ENCODE measurements around the gene HECTD4.

Gene HECTD4

GRCh38 chr12:112381883-112382796 lies at the start of gene HECTD4:
Gene HECTD4 (minus strand): TSS chr12:112382431. CDS start chr12:112382128, 303 bp downstream.
- H3K27me3 ChIP-seq (replicated peaks; ENCODE audit: control insufficient read depth, insufficient read depth, low read length), result no peaks in the 10 kb centered on the region
- peak; percentile 98 for DNase-seq (ENCODE audit: low read depth)
- H3K4me1 ChIP-seq (ENCODE audit: control insufficient read depth, insufficient read depth, low read length), result peaks cover 21% of the 10 kb centered on the region
- no peaks in the 10 kb centered on the region for H3K36me3 ChIP-seq (ENCODE audit: control insufficient read depth, insufficient read depth, low read length, severe bottlenecking)
- H3K4me3 ChIP-seq (ENCODE audit: low read length), result peak within 1 kb of the TSS; percentile 91
- no peaks in the 10 kb centered on the region for H3K9me3 ChIP-seq (ENCODE audit: control insufficient read depth, low read length)
- peak within 1 kb of the TSS; percentile 88 for H3K9ac ChIP-seq (ENCODE audit: low read length)

- no peak for DNase-seq (ENCODE audit: low read depth)
- Histone ChIP-seq H3K9me3 (ENCODE audit: control insufficient read depth, low read length) (no peaks in the 10 kb centered on the region), H3K9ac (ENCODE audit: low read length) (no peak overlapping the region), H3K27me3 (replicated peaks; ENCODE audit: control insufficient read depth, insufficient read depth, low read length) (no peaks in the 10 kb centered on the region), H3K4me3 (ENCODE audit: low read length) (no peak overlapping the region), H3K36me3 (ENCODE audit: control insufficient read depth, insufficient read depth, low read length, severe bottlenecking) (peaks cover 9% of the 10 kb centered on the region), H3K4me1 (ENCODE audit: control insufficient read depth, insufficient read depth, low read length) (no peaks in the 10 kb centered on the region)
These were observed 49.7 kb upstream of the HECTD4 start for GRCh38 chr12:112431965-112432364.

GRCh38 chr12:112430929-112431328 lies 48.7 kb upstream of the HECTD4 start:
- no peak overlapping the region for H3K4me3 ChIP-seq (ENCODE audit: low read length)
- no peak overlapping the region for H3K9ac ChIP-seq (ENCODE audit: low read length)
- H3K36me3 ChIP-seq (ENCODE audit: control insufficient read depth, insufficient read depth, low read length, severe bottlenecking), result peaks cover 15% of the 10 kb centered on the region
- no peaks in the 10 kb centered on the region for H3K9me3 ChIP-seq (ENCODE audit: control insufficient read depth, low read length)
- H3K4me1 ChIP-seq (ENCODE audit: control insufficient read depth, insufficient read depth, low read length), result no peaks in the 10 kb centered on the region
- no peaks in the 10 kb centered on the region for H3K27me3 ChIP-seq (replicated peaks; ENCODE audit: control insufficient read depth, insufficient read depth, low read length)
- DNase-seq (ENCODE audit: low read depth), result no peak

- Histone ChIP-seq H3K4me1 (ENCODE audit: control insufficient read depth, insufficient read depth, low read length) (peaks cover 7% of the 10 kb centered on the region), H3K4me3 (ENCODE audit: low read length) (no peak overlapping the region), H3K27me3 (replicated peaks; ENCODE audit: control insufficient read depth, insufficient read depth, low read length) (no peaks in the 10 kb centered on the region), H3K36me3 (ENCODE audit: control insufficient read depth, insufficient read depth, low read length, severe bottlenecking) (peaks cover 16% of the 10 kb centered on the region), H3K9ac (ENCODE audit: low read length) (no peak overlapping the region), H3K9me3 (ENCODE audit: control insufficient read depth, low read length) (no peaks in the 10 kb centered on the region)
- DNase-seq (ENCODE audit: low read depth), result no peak
These were observed 45.5 kb upstream of the HECTD4 start for GRCh38 chr12:112427760-112428159.

GRCh38 chr12:112425582-112426382 lies 43.6 kb upstream of the HECTD4 start:
- Histone ChIP-seq H3K27me3 (replicated peaks; ENCODE audit: control insufficient read depth, insufficient read depth, low read length) (no peaks in the 10 kb centered on the region), H3K36me3 (ENCODE audit: control insufficient read depth, insufficient read depth, low read length, severe bottlenecking) (peaks cover 16% of the 10 kb centered on the region), H3K9me3 (ENCODE audit: control insufficient read depth, low read length) (no peaks in the 10 kb centered on the region)

GRCh38 chr12:112424126-112424525 lies 41.9 kb upstream of the HECTD4 start:
- no peak overlapping the region for H3K4me3 ChIP-seq (ENCODE audit: low read length)
- peaks cover 12% of the 10 kb centered on the region for H3K36me3 ChIP-seq (ENCODE audit: control insufficient read depth, insufficient read depth, low read length, severe bottlenecking)
- H3K9ac ChIP-seq (ENCODE audit: low read length), result no peak overlapping the region
- no peaks in the 10 kb centered on the region for H3K9me3 ChIP-seq (ENCODE audit: control insufficient read depth, low read length)
- no peaks in the 10 kb centered on the region for H3K27me3 ChIP-seq (replicated peaks; ENCODE audit: control insufficient read depth, insufficient read depth, low read length)
- peaks cover 35% of the 10 kb centered on the region for H3K4me1 ChIP-seq (ENCODE audit: control insufficient read depth, insufficient read depth, low read length)
- no peak for DNase-seq (ENCODE audit: low read depth)

More at GRCh38 chr12:112425582-112426382, 43.6 kb upstream of the HECTD4 start:
- Histone ChIP-seq H3K9ac (ENCODE audit: low read length) (no peak overlapping the region), H3K4me1 (ENCODE audit: control insufficient read depth, insufficient read depth, low read length) (peaks cover 22% of the 10 kb centered on the region), H3K4me3 (ENCODE audit: low read length) (no peak overlapping the region)
- no peak for DNase-seq (ENCODE audit: low read depth)

- Histone ChIP-seq H3K9me3 (ENCODE audit: control insufficient read depth, low read length) (no peaks in the 10 kb centered on the region), H3K4me1 (ENCODE audit: control insufficient read depth, insufficient read depth, low read length) (peaks cover 35% of the 10 kb centered on the region), H3K27me3 (replicated peaks; ENCODE audit: control insufficient read depth, insufficient read depth, low read length) (no peaks in the 10 kb centered on the region), H3K4me3 (ENCODE audit: low read length) (no peak overlapping the region), H3K36me3 (ENCODE audit: control insufficient read depth, insufficient read depth, low read length, severe bottlenecking) (peaks cover 7% of the 10 kb centered on the region), H3K9ac (ENCODE audit: low read length) (no peak overlapping the region)
- peak; percentile 14 for DNase-seq (ENCODE audit: low read depth)
These were observed 40.3 kb upstream of the HECTD4 start for GRCh38 chr12:112422531-112422930.

- H3K27me3 ChIP-seq (replicated peaks; ENCODE audit: control insufficient read depth, insufficient read depth, low read length), result no peaks in the 10 kb centered on the region
- H3K9ac ChIP-seq (ENCODE audit: low read length), result no peak overlapping the region
- H3K36me3 ChIP-seq (ENCODE audit: control insufficient read depth, insufficient read depth, low read length, severe bottlenecking), result peaks cover 5% of the 10 kb centered on the region
- H3K4me1 ChIP-seq (ENCODE audit: control insufficient read depth, insufficient read depth, low read length), result peaks cover 35% of the 10 kb centered on the region
- H3K4me3 ChIP-seq (ENCODE audit: low read length), result no peak overlapping the region
- no peak for DNase-seq (ENCODE audit: low read depth)
- H3K9me3 ChIP-seq (ENCODE audit: control insufficient read depth, low read length), result no peaks in the 10 kb centered on the region
These were observed 39.1 kb upstream of the HECTD4 start for GRCh38 chr12:112421363-112421762.

- Histone ChIP-seq H3K27me3 (replicated peaks; ENCODE audit: control insufficient read depth, insufficient read depth, low read length) (no peaks in the 10 kb centered on the region), H3K36me3 (ENCODE audit: control insufficient read depth, insufficient read depth, low read length, severe bottlenecking) (no peaks in the 10 kb centered on the region), H3K9me3 (ENCODE audit: control insufficient read depth, low read length) (no peaks in the 10 kb centered on the region), H3K4me1 (ENCODE audit: control insufficient read depth, insufficient read depth, low read length) (peaks cover 35% of the 10 kb centered on the region), H3K9ac (ENCODE audit: low read length) (no peak overlapping the region), H3K4me3 (ENCODE audit: low read length) (no peak overlapping the region)
- DNase-seq (ENCODE audit: low read depth), result no peak
These were observed 38.5 kb upstream of the HECTD4 start for GRCh38 chr12:112420740-112421139.

- Histone ChIP-seq H3K27me3 (replicated peaks; ENCODE audit: control insufficient read depth, insufficient read depth, low read length) (no peaks in the 10 kb centered on the region), H3K9ac (ENCODE audit: low read length) (peak overlapping the region; percentile 94), H3K9me3 (ENCODE audit: control insufficient read depth, low read length) (no peaks in the 10 kb centered on the region), H3K4me1 (ENCODE audit: control insufficient read depth, insufficient read depth, low read length) (peaks cover 35% of the 10 kb centered on the region), H3K4me3 (ENCODE audit: low read length) (peak overlapping the region; percentile 87), H3K36me3 (ENCODE audit: control insufficient read depth, insufficient read depth, low read length, severe bottlenecking) (no peaks in the 10 kb centered on the region)
- peak; percentile 94 for DNase-seq (ENCODE audit: low read depth)
These were observed 37.3 kb upstream of the HECTD4 start for GRCh38 chr12:112419297-112420133.

All from adipocyte (in vitro differentiated cells).